ENCODE data around the gene COL8A2.

The COL8A2 gene

DNA sequence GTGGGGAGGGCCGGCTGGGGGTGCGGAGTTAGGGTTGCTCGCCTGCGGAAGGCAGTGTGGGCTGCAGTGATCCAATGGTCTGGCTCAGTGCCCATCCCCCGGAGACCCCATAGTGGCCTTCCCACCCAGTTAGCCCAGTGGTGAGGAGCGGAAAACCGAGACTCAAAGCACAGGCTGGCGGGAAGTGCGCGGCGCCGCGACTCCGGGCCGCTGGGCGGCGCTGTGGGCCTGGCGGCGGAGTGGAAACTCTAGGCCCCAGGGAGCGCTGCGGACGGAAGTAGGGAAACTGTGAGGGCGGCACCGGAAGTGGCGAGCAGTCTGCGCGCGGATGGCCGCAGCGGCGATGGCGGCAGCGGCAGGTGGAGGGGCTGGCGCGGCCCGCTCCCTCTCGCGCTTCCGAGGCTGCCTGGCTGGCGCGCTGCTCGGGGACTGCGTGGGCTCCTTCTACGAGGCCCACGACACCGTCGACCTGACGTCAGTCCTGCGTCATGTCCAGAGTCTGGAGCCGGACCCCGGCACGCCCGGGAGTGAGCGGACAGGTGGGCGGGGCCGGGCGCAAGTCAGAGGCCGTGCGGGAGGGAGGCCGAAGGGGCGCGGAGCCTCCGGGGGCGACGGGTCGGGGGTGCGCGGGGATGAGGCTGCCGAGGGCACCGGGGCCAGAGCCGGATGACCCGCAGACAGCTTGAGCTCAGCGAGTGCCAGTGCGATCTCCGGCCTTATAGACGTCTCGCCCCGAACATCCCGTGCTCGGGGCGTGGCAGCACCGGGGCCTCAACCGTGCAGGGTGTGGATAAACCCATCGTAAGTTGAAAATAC is 36.2 kb downstream of the COL8A2 start, which contains the start of gene ADPRS:
TSS of gene ADPRS (plus strand) at position 316 of the 816 bp plus-strand sequence. CDS start at position 329, 13 bp downstream.
- peak; percentile 93 for DNase-seq

GRCh38 chr1:36088265-36088576 is 36.8 kb downstream of the COL8A2 start:
- DNase-seq, result no peak

DNA sequence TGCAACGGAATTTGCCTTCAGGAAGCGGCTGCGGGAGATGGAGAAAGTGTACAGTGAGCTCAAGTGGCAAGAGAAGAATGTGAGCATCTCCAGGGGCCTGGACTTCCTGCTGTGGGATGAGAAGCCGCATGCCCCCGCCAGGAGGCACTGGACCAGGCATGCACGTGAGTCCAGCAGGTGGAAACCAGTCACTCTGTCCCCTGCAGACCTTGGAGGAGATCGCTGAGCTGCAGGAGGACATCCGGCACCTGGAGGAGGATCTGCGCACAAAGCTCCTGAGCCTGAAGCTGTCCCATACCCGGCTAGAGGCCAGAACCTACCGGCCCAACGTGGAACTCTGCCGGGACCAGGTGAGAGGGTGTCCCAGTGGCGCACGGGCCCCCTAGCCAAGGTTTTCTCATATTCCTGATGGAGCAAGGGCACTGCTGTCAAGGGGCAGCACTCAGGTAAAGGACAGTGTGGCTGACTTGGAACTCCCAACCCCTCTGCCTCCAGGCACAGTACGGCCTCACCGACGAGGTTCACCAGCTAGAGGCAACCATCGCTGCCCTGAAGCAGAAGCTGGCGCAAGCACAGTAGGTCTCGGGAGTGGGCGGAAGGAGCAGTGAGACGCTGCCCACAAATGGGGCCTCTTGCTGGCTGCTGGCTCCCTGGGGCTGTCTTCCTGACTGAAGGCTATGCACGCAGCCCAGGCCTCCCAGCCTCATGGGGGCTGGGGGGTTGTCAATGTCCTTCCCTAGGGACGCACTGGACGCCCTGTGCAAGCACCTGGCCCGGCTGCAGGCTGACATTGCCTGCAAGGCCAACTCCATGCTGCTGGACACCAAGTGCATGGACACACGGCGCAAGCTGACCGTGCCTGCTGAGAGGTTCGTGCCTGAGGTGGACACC is 37.5 kb downstream of the COL8A2 start:
- DNase-seq, result no peak

GRCh38 chr1:36086529-36087232 is 38.3 kb downstream of the COL8A2 start:
- no peak for DNase-seq

GRCh38 chr1:36085686-36086526 is 39.1 kb downstream of the COL8A2 start:
- no peak for DNase-seq

- DNase-seq, result no peak
Measured at GRCh38 chr1:36085126-36085525, 39.9 kb downstream of the COL8A2 start.

DNA sequence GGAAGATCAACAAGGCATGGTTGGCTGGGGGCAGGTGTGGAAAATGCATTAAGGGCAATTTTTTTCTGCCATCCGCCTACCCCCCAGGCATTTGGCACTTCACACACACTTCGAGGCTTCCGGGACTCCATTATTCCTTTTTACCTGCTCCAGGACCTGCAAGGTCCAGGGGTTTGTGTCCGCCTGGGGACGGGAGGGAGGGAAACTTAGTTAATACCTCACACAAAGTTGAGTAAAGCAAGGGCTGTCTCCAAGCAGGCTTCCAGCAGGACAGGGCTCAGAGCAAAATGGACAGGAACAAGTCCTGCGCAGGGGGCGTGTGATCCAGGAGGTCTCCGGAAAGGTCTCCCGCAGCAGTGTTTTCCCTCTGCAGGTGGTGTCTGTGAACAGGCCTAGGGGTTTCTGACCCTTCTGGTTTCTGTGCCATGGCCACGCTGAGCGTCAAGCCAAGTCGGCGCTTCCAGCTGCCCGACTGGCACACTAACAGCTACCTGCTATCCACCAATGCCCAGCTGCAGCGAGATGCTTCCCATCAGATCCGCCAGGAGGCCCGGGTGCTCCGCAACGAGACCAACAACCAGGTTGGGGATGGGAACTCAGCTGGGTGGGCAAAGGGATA is 40.4 kb downstream of the COL8A2 start:
- DNase-seq, result no peak

DNA sequence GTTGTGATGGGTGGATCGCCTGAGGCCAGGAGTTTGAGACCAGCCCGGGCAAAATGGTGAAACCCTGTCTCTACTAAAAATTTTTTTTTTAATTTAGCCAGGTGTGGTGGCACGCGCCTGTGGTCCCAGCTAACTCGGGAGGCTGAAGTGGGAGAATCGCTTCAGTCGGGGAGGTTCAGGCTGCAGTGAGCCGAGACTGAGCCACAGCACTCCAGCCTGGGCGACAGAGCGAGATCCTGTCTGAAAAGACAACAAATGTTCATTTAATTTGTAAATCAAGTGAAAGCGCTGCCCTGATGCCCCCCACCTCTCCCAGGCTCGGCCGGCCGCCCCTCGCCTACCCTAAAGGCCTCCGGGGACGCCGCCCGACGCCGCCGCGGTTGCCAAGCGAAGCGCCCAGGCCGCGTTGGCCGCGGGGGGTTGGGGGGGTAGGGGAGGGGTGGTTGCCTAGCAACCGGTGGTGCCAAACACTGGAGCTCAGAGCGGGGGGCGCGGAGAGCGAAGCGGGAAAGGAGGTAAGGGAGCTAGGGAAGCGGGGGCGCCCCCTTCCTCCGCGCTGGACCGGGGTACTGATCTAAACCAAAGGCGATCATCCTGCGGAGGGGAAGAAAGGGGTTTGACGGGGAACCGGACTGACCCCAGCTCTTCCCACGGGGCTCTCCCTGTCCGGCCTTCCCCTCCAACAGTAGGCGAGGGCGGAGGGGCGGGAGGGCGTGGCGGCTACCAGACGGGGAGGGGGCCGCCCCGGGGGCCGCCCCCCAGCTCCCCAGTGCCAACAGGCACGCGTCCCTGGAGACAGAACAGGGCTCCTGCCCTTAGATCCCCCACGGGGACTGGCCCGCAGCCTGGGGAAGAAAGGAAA is 41.2 kb downstream of the COL8A2 start, which contains the start of gene TEKT2:
TSS of gene TEKT2 (plus strand) at position 460 of the 862 bp plus-strand sequence. CDS start 828 bp downstream, outside the sequence.
- DNase-seq, result no peak

- DNase-seq, result no peak
Measured at GRCh38 chr1:36083219-36083618, 41.8 kb downstream of the COL8A2 start.

GRCh38 chr1:36081926-36082485 is 43.0 kb downstream of the COL8A2 start:
- DNase-seq, result no peak

DNA sequence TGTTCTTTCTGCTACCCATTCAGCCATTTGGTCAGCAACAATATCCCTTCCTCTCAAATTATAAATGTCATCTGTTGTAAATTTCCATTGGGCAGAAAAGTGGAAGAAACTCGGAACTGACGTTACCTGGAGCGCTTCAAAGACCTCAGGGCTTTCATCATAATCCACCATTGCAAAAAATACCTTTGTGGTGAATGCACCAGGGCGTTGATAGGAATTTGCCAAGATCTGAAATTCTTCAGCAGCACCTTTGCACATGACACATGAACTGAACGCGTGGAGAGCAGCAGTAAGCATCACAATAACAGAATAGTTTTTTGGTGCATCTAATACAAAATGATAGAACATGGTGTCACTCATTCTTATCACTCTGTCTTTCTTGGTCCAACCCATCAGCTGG is 44.2 kb downstream of the COL8A2 start:
- no peak for DNase-seq

- DNase-seq, result no peak
Measured at GRCh38 chr1:36080236-36080635, 44.8 kb downstream of the COL8A2 start.

DNA sequence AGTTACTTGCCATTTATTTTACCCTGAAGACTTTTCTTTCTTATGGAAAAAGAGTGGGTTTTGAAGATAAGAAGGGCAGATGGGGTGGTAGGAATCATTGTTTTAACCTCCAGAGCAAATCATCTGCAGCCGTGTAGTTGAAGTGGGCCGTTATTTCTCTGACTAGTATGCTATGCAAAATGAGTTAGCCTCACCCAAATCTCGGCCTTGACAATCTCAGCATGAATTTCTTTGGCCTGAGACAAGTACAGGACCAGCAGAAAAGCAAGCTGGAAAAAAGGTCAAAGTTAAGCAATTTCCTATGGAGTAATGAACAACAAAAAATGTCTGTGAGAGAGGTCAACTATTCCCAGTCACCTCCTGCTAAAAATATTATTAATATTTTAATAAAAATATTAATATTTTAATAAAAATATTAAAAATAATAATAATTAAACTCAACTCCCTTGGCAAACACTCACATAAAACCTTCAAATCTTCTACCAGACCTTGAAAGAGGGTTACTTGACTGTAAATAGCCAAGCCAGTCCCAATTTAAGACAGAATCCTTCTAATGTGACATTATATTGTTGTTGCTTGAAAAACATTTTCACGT is 47.9 kb downstream of the COL8A2 start:
- no peak for DNase-seq

GRCh38 chr1:36070349-36070748 is 54.7 kb downstream of the COL8A2 start:
- DNase-seq, result no peak

GRCh38 chr1:36068866-36069265 is 56.2 kb downstream of the COL8A2 start:
- DNase-seq, result no peak

- DNase-seq, result no peak
Measured at GRCh38 chr1:36067871-36068270, 57.2 kb downstream of the COL8A2 start.

DNA sequence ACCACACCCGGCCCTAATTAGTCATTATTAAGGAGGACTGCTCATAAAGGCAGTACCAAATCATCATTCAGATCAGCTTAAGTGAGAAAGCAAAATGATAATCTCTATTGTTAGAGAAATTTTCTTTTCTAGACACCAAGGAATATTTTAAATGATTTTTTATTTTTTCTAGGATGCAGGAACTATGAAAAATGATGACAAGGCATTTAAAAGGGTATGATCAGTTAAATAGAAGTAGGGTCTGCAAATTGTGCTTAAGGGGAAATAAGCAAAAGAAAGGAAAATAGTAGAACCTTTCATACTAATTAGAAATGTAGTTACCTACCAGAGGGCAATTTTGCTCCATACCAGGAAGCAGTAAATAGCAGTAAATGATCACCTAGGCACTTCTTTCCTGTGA is 62.7 kb downstream of the COL8A2 start:
- DNase-seq, result no peak

DNA sequence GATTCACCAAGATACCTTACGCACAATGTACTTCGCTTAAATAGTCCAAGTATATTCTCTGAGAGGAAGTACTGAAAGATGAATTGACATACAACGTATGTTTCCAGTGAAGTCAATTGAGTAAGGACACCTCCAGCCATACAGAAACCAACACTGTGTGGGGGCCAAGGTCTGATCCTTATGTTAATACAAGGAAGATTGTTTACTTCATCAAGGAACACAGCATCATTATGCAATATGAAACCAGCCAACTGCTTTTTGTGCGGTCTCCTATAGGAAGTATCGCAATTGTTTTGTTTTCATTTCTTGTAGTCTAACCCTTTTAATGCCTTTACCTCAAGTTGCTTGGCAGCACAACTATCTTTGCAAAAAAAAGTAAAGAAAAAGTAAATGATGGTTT is 69.3 kb downstream of the COL8A2 start:
- DNase-seq, result no peak

GRCh38 chr1:36053978-36054377 is 71.0 kb downstream of the COL8A2 start:
- DNase-seq, result no peak

DNA sequence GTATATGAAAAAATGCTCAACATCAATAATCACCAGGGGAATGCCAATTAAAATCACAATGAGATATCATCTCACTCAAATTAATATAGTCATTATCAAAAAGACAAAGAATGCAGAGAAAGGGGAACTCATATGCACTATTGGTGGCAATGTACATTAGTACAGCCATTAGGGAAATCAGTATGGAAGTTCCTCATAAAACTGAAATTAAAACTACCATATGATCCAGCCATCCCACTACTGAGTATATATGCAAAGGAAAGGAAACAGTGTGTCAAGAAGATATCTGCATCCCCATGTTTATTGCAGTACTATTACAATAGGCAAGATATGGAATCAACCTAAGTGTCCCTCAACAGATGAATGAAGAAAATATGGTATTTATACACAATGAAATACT is 73.2 kb downstream of the COL8A2 start:
- DNase-seq, result no peak

Data from stimulated activated CD4-positive, alpha-beta T cell treated with anti-CD3 and anti-CD28 coated beads, Interleukin-2, amount 100 ng/mL, for 24 hours (primary cell).